ENCODE data around the gene KRTAP4-7. TPM values are rescaled to one million over a fixed set of nuclear protein-coding genes. Genes with fewer than 3 reads are reported as not detected.
"Not testable (repeated sequence)": the region's sequence is repeated elsewhere in the genome, so short reads cannot be mapped to it uniquely, and the experiment has no call there.

KRTAP4-7 gene
- total RNA-seq, 1 experiment from 2014 or later: not detected

- ChIA-PET POLR2A (ENCODE audit: unreplicated experiment) (no interaction called here), CTCF (no interaction called here)
- H3K9ac ChIP-seq (ENCODE audit: low read length): no peak overlapping the region
- TF ChIP-seq EZH2 (IDR thresholded peaks at IDR 0.05; ENCODE audit: low read length, unreplicated experiment) (no peak), CTCF (conservative IDR thresholded peaks at IDR 0.05; ENCODE audit: low read depth, low read length) (no peak), EZH2phosphoT487 (IDR thresholded peaks at IDR 0.05; ENCODE audit: borderline replicate concordance, low read length) (no peak)
- peaks cover 14% of the 10 kb centered on the region for H3K4me1 ChIP-seq (ENCODE audit: insufficient read depth, low read length)
- no peak overlapping the region for H3K4me3 ChIP-seq (ENCODE audit: low read length)
- H3F3A ChIP-seq (ENCODE audit: low read length, unreplicated experiment): no peaks in the 10 kb centered on the region
- no peak overlapping the region for H3K4me2 ChIP-seq (ENCODE audit: low read length)
- intact Hi-C loops (cut with micrococcal nuclease): no loop called here
- H3K9me3 ChIP-seq (ENCODE audit: low read length): peaks cover 12% of the 10 kb centered on the region; the same call in 1 of the 2 replicates
- H3K27me3 ChIP-seq (ENCODE audit: low read length): no peaks in the 10 kb centered on the region
- DNase-seq (no peak), ATAC-seq (no peak)
- H3K27ac ChIP-seq (ENCODE audit: low read length): no peak overlapping the region
- no peaks in the 10 kb centered on the region for H3K9me2 ChIP-seq (replicated peaks; ENCODE audit: low read length)
- BruUV-seq (replicated peaks): no TSS peak
- H2AFZ ChIP-seq (ENCODE audit: low read length): no peak overlapping the region
- H4K20me1 ChIP-seq (ENCODE audit: low read length): no peaks in the 10 kb centered on the region
- H3K36me3 ChIP-seq (ENCODE audit: low read depth, low read length): peaks cover 10% of the 10 kb centered on the region; the same call in 1 of the 2 replicates
- H3K79me2 ChIP-seq (ENCODE audit: low read length): no peaks in the 10 kb centered on the region
These were observed 24.0 kb downstream of the KRTAP4-7 start for GRCh38 chr17:41107941-41108450.

- ATAC-seq; H2AFZ ChIP-seq (ENCODE audit: low read length); CTCF ChIA-PET; intact Hi-C loops (cut with micrococcal nuclease); H3K4me2 ChIP-seq (ENCODE audit: low read length); H4K20me1 ChIP-seq (ENCODE audit: low read length); H3K4me1 ChIP-seq (ENCODE audit: insufficient read depth, low read length); DNase-seq; H3K9me2 ChIP-seq (replicated peaks; ENCODE audit: low read length); BruUV-seq (replicated peaks); H3K27ac ChIP-seq (ENCODE audit: low read length); H3K27me3 ChIP-seq (ENCODE audit: low read length); POLR2A ChIA-PET (ENCODE audit: unreplicated experiment); H3F3A ChIP-seq (ENCODE audit: low read length, unreplicated experiment); H3K9ac ChIP-seq (ENCODE audit: low read length); H3K4me3 ChIP-seq (ENCODE audit: low read length); H3K79me2 ChIP-seq (ENCODE audit: low read length): not testable (repeated sequence)
- H3K36me3 ChIP-seq (ENCODE audit: low read depth, low read length): peaks cover 10% of the 10 kb centered on the region; the same call in 1 of the 2 replicates
- peaks cover 12% of the 10 kb centered on the region; the same call in 1 of the 2 replicates for H3K9me3 ChIP-seq (ENCODE audit: low read length)
These were observed 24.9 kb downstream of the KRTAP4-7 start for GRCh38 chr17:41108728-41109386.

GRCh38 chr17:41111151-41111885, 27.4 kb downstream of the KRTAP4-7 start:
- H4K20me1 ChIP-seq (ENCODE audit: low read length): no peaks in the 10 kb centered on the region
- intact Hi-C loops (cut with micrococcal nuclease): no loop called here
- TF ChIP-seq EZH2 (IDR thresholded peaks at IDR 0.05; ENCODE audit: low read length, unreplicated experiment): no peak
- TF ChIP-seq EZH2phosphoT487 (IDR thresholded peaks at IDR 0.05; ENCODE audit: borderline replicate concordance, low read length): no peak
- TF ChIP-seq CTCF (conservative IDR thresholded peaks at IDR 0.05; ENCODE audit: low read depth, low read length): no peak
- BruUV-seq (replicated peaks): no TSS peak
- H3K79me2 ChIP-seq (ENCODE audit: low read length): no peaks in the 10 kb centered on the region
- peaks cover 12% of the 10 kb centered on the region; the same call in 1 of the 2 replicates for H3K9me3 ChIP-seq (ENCODE audit: low read length)
- POLR2A ChIA-PET (ENCODE audit: unreplicated experiment): no interaction called here
- H3K4me3 ChIP-seq (ENCODE audit: low read length): no peak overlapping the region; the same call in 1 of the 2 replicates
- H3K9ac ChIP-seq (ENCODE audit: low read length): no peak overlapping the region
- no peak overlapping the region for H2AFZ ChIP-seq (ENCODE audit: low read length)
- no peak overlapping the region for H3K27ac ChIP-seq (ENCODE audit: low read length)
- no peaks in the 10 kb centered on the region for H3K27me3 ChIP-seq (ENCODE audit: low read length)
- DNase-seq (no peak), ATAC-seq (no peak)
- no peak overlapping the region for H3K4me2 ChIP-seq (ENCODE audit: low read length)
- no peaks in the 10 kb centered on the region for H3K9me2 ChIP-seq (replicated peaks; ENCODE audit: low read length)
- H3K4me1 ChIP-seq (ENCODE audit: insufficient read depth, low read length): no peaks in the 10 kb centered on the region
- H3F3A ChIP-seq (ENCODE audit: low read length, unreplicated experiment): no peaks in the 10 kb centered on the region
- CTCF ChIA-PET: no interaction called here
- peaks cover 10% of the 10 kb centered on the region; the same call in 1 of the 2 replicates for H3K36me3 ChIP-seq (ENCODE audit: low read depth, low read length)

Data from PC-3 (cell line).